Activated naive CD4-positive, alpha-beta T cell treated with anti-CD3 and anti-CD28 coated beads, Interleukin-2, amount 50 U/mL, for 16 hours (primary cell): ENCODE measurements around the gene NR1I2.

Experiments
- DNase-seq: peaks from one replicate; pipeline ENCODE4 v3.0.0-alpha.2; 2020

Gene NR1I2

GRCh38 chr3:119825820-119826219 lies 43.9 kb downstream of the NR1I2 start:
- no peak for DNase-seq

- no peak for DNase-seq
These were observed 45.1 kb downstream of the NR1I2 start for GRCh38 chr3:119826711-119827608.

- DNase-seq, result no peak
These were observed 47.5 kb downstream of the NR1I2 start for GRCh38 chr3:119829420-119829819.

- DNase-seq, result no peak
These were observed 49.1 kb downstream of the NR1I2 start for GRCh38 chr3:119831022-119831421.

GRCh38 chr3:119831941-119832371 lies 50.1 kb downstream of the NR1I2 start:
- no peak for DNase-seq

GRCh38 chr3:119834754-119835370 lies 53.0 kb downstream of the NR1I2 start:
- DNase-seq, result no peak

- DNase-seq, result no peak
These were observed 53.7 kb downstream of the NR1I2 start for GRCh38 chr3:119835556-119835955.

GRCh38 chr3:119841808-119842471 lies 60.0 kb downstream of the NR1I2 start:
- no peak for DNase-seq

- DNase-seq, result no peak
These were observed 67.2 kb downstream of the NR1I2 start for GRCh38 chr3:119849126-119849525.

- no peak for DNase-seq
These were observed 74.8 kb downstream of the NR1I2 start for GRCh38 chr3:119856695-119857094.

GRCh38 chr3:119858957-119859356 lies 77.1 kb downstream of the NR1I2 start:
- no peak for DNase-seq

- DNase-seq, result no peak
These were observed 77.8 kb downstream of the NR1I2 start for GRCh38 chr3:119859728-119860127.

- DNase-seq, result no peak
These were observed 79.8 kb downstream of the NR1I2 start for GRCh38 chr3:119861681-119862080.

GRCh38 chr3:119862616-119863015 lies 80.7 kb downstream of the NR1I2 start:
- DNase-seq, result no peak

- no peak for DNase-seq
These were observed 82.6 kb downstream of the NR1I2 start for GRCh38 chr3:119864476-119864875.
